ENCODE measurements around the gene SFTA2. TPM values are rescaled to one million over a fixed set of nuclear protein-coding genes. Genes with fewer than 3 reads are reported as not detected.
A peak's percentile ranks its signal among the peaks of the same experiment; 100 is the strongest.
"Not testable (repeated sequence)": the region's sequence is repeated elsewhere in the genome, so short reads cannot be mapped to it uniquely, and the experiment has no call there.

Gene SFTA2
- total and polyA plus RNA-seq, 8 donors: 2.8 to 94.7 (median 15.2) TPM; not detected in 3

GRCh38 chr6:30912746-30913520 lies 19.0 kb downstream of the SFTA2 start:
- Histone ChIP-seq H3K4me3 (peak overlapping the region in 1 of 4 donors; percentile 56), H3K27me3 (no peaks in the 10 kb centered on the region), H3K4me1 (peaks cover 32 to 55% (median 45%) of the 10 kb centered on the region in 4 donors), H3K27ac (peak overlapping the region in 4 of 5 donors; percentile 87 to 95 (median 93)), H3K9me3 (no peaks in the 10 kb centered on the region), H3K36me3 (peaks cover 21 to 52% (median 47%) of the 10 kb centered on the region in 4 donors)
- intact Hi-C loops (cut with DNase I; ENCODE audit: low total_unique reads): no loop called here
- no peak for TF ChIP-seq EP300 (IDR thresholded peaks at IDR 0.05)
- TF ChIP-seq POLR2A (IDR thresholded peaks at IDR 0.05): no peak
- TF ChIP-seq POLR2AphosphoS5 (IDR thresholded peaks at IDR 0.05): no peak
- no peak for TF ChIP-seq CTCF (IDR thresholded peaks at IDR 0.05)
- DNase-seq: no peak
- WGBS, 5 donors: 71 to 82% (median 81%) methylated on average over 7 to 8 of the region's 8 CpGs

- peaks cover 26 to 49% (median 45%) of the 10 kb centered on the region in 4 donors for H3K4me1 ChIP-seq
Observed at GRCh38 chr6:30910473-30910872, 21.5 kb downstream of the SFTA2 start.

GRCh38 chr6:30908700-30909099 lies 23.3 kb downstream of the SFTA2 start:
- H3K36me3 ChIP-seq: peaks cover 19 to 38% (median 32%) of the 10 kb centered on the region in 4 donors
- peak overlapping the region; percentile 60 to 94 (median 92) for H3K4me3 ChIP-seq
- H3K27ac ChIP-seq: peak overlapping the region in 4 of 5 donors; percentile 41 to 82 (median 76)

More at GRCh38 chr6:30910473-30910872, 21.5 kb downstream of the SFTA2 start:
- H3K9me3 ChIP-seq; intact Hi-C loops (cut with DNase I; ENCODE audit: low total_unique reads); H3K27ac ChIP-seq; DNase-seq; H3K27me3 ChIP-seq; H3K4me3 ChIP-seq: not testable (repeated sequence)
- WGBS, 5 donors: 92 to 94% (median 92%) methylated on average over 12 of the region's 12 CpGs
- H3K36me3 ChIP-seq: peaks cover 19 to 38% (median 32%) of the 10 kb centered on the region in 4 donors

GRCh38 chr6:30907758-30908591 lies 24.0 kb downstream of the SFTA2 start, which contains the start of gene GTF2H4:
Gene GTF2H4, plus strand, starts transcription at chr6:30908207.
- H3K4me1 ChIP-seq: peaks cover 7 to 29% (median 24%) of the 10 kb centered on the region in 4 donors
- intact Hi-C loops (cut with DNase I; ENCODE audit: low total_unique reads): no loop called here
- H3K36me3 ChIP-seq: peaks cover 19 to 35% (median 32%) of the 10 kb centered on the region in 4 donors
- H3K4me3 ChIP-seq: peak within 1 kb of the TSS; percentile 60 to 94 (median 92)
- TF ChIP-seq POLR2AphosphoS5 (IDR thresholded peaks at IDR 0.05) (peak; percentile 40 to 90 (median 45)), CTCF (IDR thresholded peaks at IDR 0.05) (no peak), POLR2A (IDR thresholded peaks at IDR 0.05) (no peak), EP300 (IDR thresholded peaks at IDR 0.05) (no peak)
- no peaks in the 10 kb centered on the region for H3K9me3 ChIP-seq
- DNase-seq: peak; percentile 97 to 99
- WGBS, 5 donors: 0 to 1% (median 1%) methylated on average over 45 to 49 of the region's 49 CpGs
- no peaks in the 10 kb centered on the region for H3K27me3 ChIP-seq
- peak within 1 kb of the TSS; percentile 70 to 82 (median 77) for H3K27ac ChIP-seq

More at GRCh38 chr6:30908700-30909099, 23.3 kb downstream of the SFTA2 start:
- 20 to 29% (median 21%) methylated on average over 2 of the region's 2 CpGs for WGBS, 5 donors
- DNase-seq: no peak
- intact Hi-C loops (cut with DNase I; ENCODE audit: low total_unique reads): no loop called here
- no peaks in the 10 kb centered on the region for H3K27me3 ChIP-seq
- peaks cover 13 to 36% (median 31%) of the 10 kb centered on the region in 4 donors for H3K4me1 ChIP-seq
- TF ChIP-seq POLR2AphosphoS5 (IDR thresholded peaks at IDR 0.05) (no peak), CTCF (IDR thresholded peaks at IDR 0.05) (no peak), POLR2A (IDR thresholded peaks at IDR 0.05) (no peak), EP300 (IDR thresholded peaks at IDR 0.05) (no peak)
- H3K9me3 ChIP-seq: no peaks in the 10 kb centered on the region

GRCh38 chr6:30907290-30907757 lies 24.6 kb downstream of the SFTA2 start:
- H3K27ac ChIP-seq: peak overlapping the region; percentile 70 to 82 (median 77)
- H3K27me3 ChIP-seq; H3K9me3 ChIP-seq; intact Hi-C loops (cut with DNase I; ENCODE audit: low total_unique reads): not testable (repeated sequence)
- H3K4me3 ChIP-seq: peak overlapping the region; percentile 60 to 94 (median 92)
- WGBS, 5 donors: 20 to 33% (median 27%) methylated on average over 13 to 16 of the region's 16 CpGs
- H3K4me1 ChIP-seq: peaks cover 7 to 28% (median 23%) of the 10 kb centered on the region in 4 donors
- peaks cover 19 to 28% (median 28%) of the 10 kb centered on the region in 4 donors for H3K36me3 ChIP-seq
- peak; percentile 63 to 67 for DNase-seq
